OCI-LY7 (cell line): ENCODE results near the gene SMIM38. TPM values are rescaled to one million over a fixed set of nuclear protein-coding genes. Genes with fewer than 3 reads are reported as not detected.

ENCODE experiments used
- BruUV-seq: library from RNA; stranded (reverse); fragments of 400-500 nt; replicated peaks from 2 replicates; lab custom pipeline; 2021; lab: Mats Ljungman, UMichigan
- CTCF ChIA-PET: fragments of 300-600 bp; sonication (Branson Sonifier 250); formaldehyde crosslinking; loops from one replicate; lab custom pipeline; 2022; ENCODE audit warnings: antibody characterized with exemption; ENCODE audit not compliant: unreplicated experiment; lab: Charles Lee
- POLR2A ChIA-PET: fragments of 300-600 bp; sonication (Branson Sonifier 250); formaldehyde crosslinking; loops from one replicate; lab custom pipeline; 2022; ENCODE audit warnings: antibody characterized with exemption; lab: Charles Lee
- DNase-seq: peaks from one replicate; pipeline ENCODE4 v3.0.0-alpha.2; 2015; ENCODE audit warnings: low spot score
- H2AFZ ChIP-seq: fragments of 200-600 bp; sonication (generic), shearing (Covaris generic); 2 replicates; pipeline ENCODE4 v1.6.1; 2014; ENCODE audit warnings: mild to moderate bottlenecking, antibody characterized with exemption, low read length, moderate library complexity
- H3K27ac ChIP-seq: fragments of 200-600 bp; sonication (generic); 2 replicates; pipeline ENCODE4 v1.5.1; 2014; ENCODE audit warnings: mixed run types, low read depth, mild to moderate bottlenecking, moderate library complexity, low read length, inconsistent platforms; ENCODE audit not compliant: poor library complexity, severe bottlenecking
- H3K36me3 ChIP-seq: fragments of 200-600 bp; sonication (generic); 2 replicates; pipeline ENCODE4 v1.6.1; 2014; ENCODE audit warnings: mild to moderate bottlenecking, antibody characterized with exemption, low read length, moderate library complexity, mixed read lengths; ENCODE audit not compliant: insufficient read depth
- H3K4me1 ChIP-seq: fragments of 200-600 bp; sonication (generic); 2 replicates; pipeline ENCODE4 v1.5.1; 2014; ENCODE audit warnings: mild to moderate bottlenecking, low read length; ENCODE audit not compliant: insufficient read depth, poor library complexity, severe bottlenecking
- H3K4me2 ChIP-seq: fragments of 200-600 bp; sonication (generic); 2 replicates; pipeline ENCODE4 v1.6.1; 2014; ENCODE audit warnings: mild to moderate bottlenecking, low read length
- H3K4me3 ChIP-seq: fragments of 200-600 bp; sonication (generic); 2 replicates; pipeline ENCODE4 v1.5.1; 2014; ENCODE audit warnings: mild to moderate bottlenecking, low read depth, low read length; ENCODE audit not compliant: poor library complexity, severe bottlenecking
- H3K79me2 ChIP-seq: fragments of 200-600 bp; sonication (generic); 2 replicates; pipeline ENCODE4 v1.6.1; 2016; ENCODE audit warnings: low read depth, mild to moderate bottlenecking, low read length, moderate library complexity, mixed read lengths; ENCODE audit not compliant: insufficient read depth
- H3K9me2 ChIP-seq: fragments of 200-600 bp; sonication (generic); 2 replicates; pipeline ENCODE4 v1.6.1; 2016; ENCODE audit warnings: mild to moderate bottlenecking, low read length, mixed read lengths; ENCODE audit not compliant: insufficient read depth
- H3K9me3 ChIP-seq: fragments of 200-600 bp; sonication (generic); 2 replicates; pipeline ENCODE4 v1.6.1; 2014; ENCODE audit warnings: mild to moderate bottlenecking, mixed run types, low read length, mixed read lengths
- H4K20me1 ChIP-seq: fragments of 200-600 bp; sonication (generic); 2 replicates; pipeline ENCODE4 v1.6.1; 2014; ENCODE audit warnings: mild to moderate bottlenecking, antibody characterized with exemption, low read length, moderate library complexity, mixed read lengths; ENCODE audit not compliant: insufficient read depth
- EZH2phosphoT487 ChIP-seq: fragments of 200-600 bp; sonication (generic); IDR thresholded peaks from 2 replicates; pipeline ENCODE4 v1.6.1; 2018; ENCODE audit warnings: low read depth, borderline replicate concordance, mild to moderate bottlenecking, mixed run types, antibody characterized with exemption, low read length, moderate library complexity, mixed read lengths
- intact Hi-C: fragments of 100-400 bp; cut with micrococcal nuclease; formaldehyde crosslinking; loops from one replicate; pipeline ENCODE4 v1.10.0; 2022; ENCODE audit not compliant: unreplicated experiment
- total RNA-seq, 2 experiments: library from RNA; depleted of rRNA in 1 of 2; stranded (reverse); fragments of >200 nt in 1 of 2; shearing (Covaris generic) in 1 of 2; gene quantifications; 2 replicates each; pipeline ENCODE4 v1.2.3, GENCODE V29; 2014 to 2022
- TF ChIP-seq, protein P1 (sequence below): fragments of 200-600 bp; sonication (generic); conservative IDR thresholded peaks from 2 replicates; pipeline ENCODE4 v1.5.1; 2014; ENCODE audit warnings: mild to moderate bottlenecking, antibody characterized with exemption, low read length, moderate library complexity, mixed read lengths

SMIM38 gene
- total RNA-seq, 2 experiments from 2014 or later = 0.11 to 0.63 TPM

GRCh38 chr11:69109101-69109500, 46.6 kb upstream of the SMIM38 start:
- POLR2A ChIA-PET = no interaction called here
- Histone ChIP-seq H3K27ac (no peak overlapping the region), H4K20me1 (no peaks in the 10 kb centered on the region), H3K36me3 (no peaks in the 10 kb centered on the region), H3K79me2 (no peaks in the 10 kb centered on the region), H3K9me2 (no peaks in the 10 kb centered on the region), H3K4me1 (no peaks in the 10 kb centered on the region), H3K4me3 (no peak overlapping the region), H2AFZ (no peak overlapping the region), H3K4me2 (no peak overlapping the region), H3K9me3 (no peaks in the 10 kb centered on the region)
- CTCF ChIA-PET = no interaction called here
- DNase-seq = no peak
- intact Hi-C loops = no loop called here
- no TSS peak for BruUV-seq
- TF ChIP-seq, protein P1, sequence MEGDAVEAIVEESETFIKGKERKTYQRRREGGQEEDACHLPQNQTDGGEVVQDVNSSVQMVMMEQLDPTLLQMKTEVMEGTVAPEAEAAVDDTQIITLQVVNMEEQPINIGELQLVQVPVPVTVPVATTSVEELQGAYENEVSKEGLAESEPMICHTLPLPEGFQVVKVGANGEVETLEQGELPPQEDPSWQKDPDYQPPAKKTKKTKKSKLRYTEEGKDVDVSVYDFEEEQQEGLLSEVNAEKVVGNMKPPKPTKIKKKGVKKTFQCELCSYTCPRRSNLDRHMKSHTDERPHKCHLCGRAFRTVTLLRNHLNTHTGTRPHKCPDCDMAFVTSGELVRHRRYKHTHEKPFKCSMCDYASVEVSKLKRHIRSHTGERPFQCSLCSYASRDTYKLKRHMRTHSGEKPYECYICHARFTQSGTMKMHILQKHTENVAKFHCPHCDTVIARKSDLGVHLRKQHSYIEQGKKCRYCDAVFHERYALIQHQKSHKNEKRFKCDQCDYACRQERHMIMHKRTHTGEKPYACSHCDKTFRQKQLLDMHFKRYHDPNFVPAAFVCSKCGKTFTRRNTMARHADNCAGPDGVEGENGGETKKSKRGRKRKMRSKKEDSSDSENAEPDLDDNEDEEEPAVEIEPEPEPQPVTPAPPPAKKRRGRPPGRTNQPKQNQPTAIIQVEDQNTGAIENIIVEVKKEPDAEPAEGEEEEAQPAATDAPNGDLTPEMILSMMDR = no peak
- no peak for TF ChIP-seq EZH2phosphoT487

DNA sequence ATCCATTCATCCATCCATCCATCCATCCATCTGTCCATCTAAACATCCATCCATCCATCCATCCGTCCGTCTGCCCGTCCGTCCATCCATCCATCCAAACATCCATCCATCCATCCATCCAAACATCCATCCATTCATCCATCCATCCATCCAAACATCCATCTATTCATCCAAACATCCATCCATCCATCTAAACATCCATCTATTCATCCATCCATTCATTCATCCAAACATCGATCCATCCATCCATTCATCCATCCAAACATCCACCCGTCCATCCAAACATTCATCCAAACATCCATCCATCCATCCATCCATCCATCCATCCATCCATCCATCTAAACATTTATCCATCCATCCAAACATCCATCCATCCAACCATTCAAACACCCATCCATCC, 45.3 kb upstream of the SMIM38 start:
- Histone ChIP-seq H3K27ac (no peak overlapping the region), H3K9me2 (no peaks in the 10 kb centered on the region), H3K4me3 (no peak overlapping the region), H4K20me1 (no peaks in the 10 kb centered on the region), H3K4me1 (no peaks in the 10 kb centered on the region), H2AFZ (no peak overlapping the region), H3K36me3 (no peaks in the 10 kb centered on the region), H3K9me3 (no peaks in the 10 kb centered on the region), H3K4me2 (no peak overlapping the region), H3K79me2 (no peaks in the 10 kb centered on the region)
- CTCF ChIA-PET = no interaction called here
- POLR2A ChIA-PET = no interaction called here
- TF ChIP-seq, protein P1 = no peak
- no peak for TF ChIP-seq EZH2phosphoT487
- intact Hi-C loops = no loop called here
- BruUV-seq = no TSS peak
- DNase-seq = no peak

DNA sequence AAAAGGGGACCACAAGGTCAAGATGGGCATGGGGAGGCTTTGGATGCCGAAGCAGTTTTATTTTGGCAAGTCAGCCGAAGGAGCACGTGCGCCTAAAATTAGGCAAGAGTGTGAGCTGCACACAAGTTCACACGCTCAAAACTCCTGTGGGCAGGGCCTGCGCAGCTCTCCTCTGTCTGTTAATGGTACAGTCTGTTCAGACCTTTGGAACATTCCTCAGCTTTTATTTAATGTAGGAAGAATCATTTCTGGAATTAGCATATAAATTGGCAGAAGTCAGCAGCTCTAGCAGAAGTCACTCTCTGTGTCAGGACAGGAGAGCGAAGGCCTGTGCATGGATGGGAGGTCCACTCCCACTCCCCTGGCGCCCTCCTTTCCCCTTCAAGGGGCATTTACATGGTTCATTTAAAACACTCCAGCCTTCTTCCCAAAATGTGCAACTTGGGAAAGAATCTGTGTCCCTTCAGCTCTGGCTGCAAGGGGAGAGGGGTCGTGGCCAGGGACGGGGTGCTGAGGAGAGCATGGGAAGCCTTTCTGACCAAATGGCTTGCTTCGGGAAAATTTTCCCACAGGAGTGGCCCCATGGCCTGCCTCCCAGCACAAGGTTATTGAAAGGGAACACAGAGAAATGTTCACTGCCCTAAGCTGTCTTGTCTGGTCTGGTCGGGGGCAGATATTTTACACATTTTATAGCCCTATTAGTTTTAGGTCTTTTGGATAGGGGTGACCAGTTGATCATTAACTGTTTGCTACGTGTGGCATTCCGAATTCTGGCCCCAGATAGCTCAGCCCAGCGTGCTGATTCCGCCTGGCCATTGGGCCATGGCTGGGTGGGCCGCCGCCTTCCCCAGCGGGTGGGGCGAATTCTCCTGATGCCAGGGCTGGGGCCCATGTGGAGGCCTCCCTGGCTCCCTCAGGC, 43.9 kb upstream of the SMIM38 start:
- Histone ChIP-seq H3K79me2 (no peaks in the 10 kb centered on the region), H3K4me2 (no peak overlapping the region), H3K9me2 (no peaks in the 10 kb centered on the region), H2AFZ (no peak overlapping the region), H4K20me1 (no peaks in the 10 kb centered on the region), H3K27ac (no peak overlapping the region), H3K4me3 (no peak overlapping the region), H3K36me3 (no peaks in the 10 kb centered on the region), H3K4me1 (no peaks in the 10 kb centered on the region), H3K9me3 (no peaks in the 10 kb centered on the region)
- DNase-seq = no peak
- TF ChIP-seq, protein P1 = no peak
- no peak for TF ChIP-seq EZH2phosphoT487
- intact Hi-C loops = no loop called here
- BruUV-seq = no TSS peak
- CTCF ChIA-PET = no interaction called here
- POLR2A ChIA-PET = no interaction called here
